Vagina (tissue), 2 donors: ENCODE results near the gene FRMD1. TPM values are rescaled to one million over a fixed set of nuclear protein-coding genes. Genes with fewer than 3 reads are reported as not detected.

Experiments used
- DNase-seq, 2 donors: peaks; one replicate each; pipeline ENCODE4 v3.0.0-alpha.2; 2017; ENCODE audit errors: extremely low spot score in 2 of 2
- H3K27ac ChIP-seq: fragments of 200-600 bp; sonication (generic); one replicate; pipeline ENCODE4 v1.5.1; 2019
- H3K27me3 ChIP-seq: fragments of 200-600 bp; sonication (generic); one replicate; pipeline ENCODE4 v1.5.1; 2019
- H3K36me3 ChIP-seq, 2 donors: fragments of 200-600 bp; sonication (generic); one replicate each; pipeline ENCODE4 v1.5.1; 2017 to 2019
- H3K4me1 ChIP-seq: fragments of 200-600 bp; sonication (generic); one replicate; pipeline ENCODE4 v1.5.1; 2019
- H3K4me3 ChIP-seq, 2 donors: fragments of 200-600 bp; sonication (generic); 1 replicate in 1 of 2; 2 replicates in 1 of 2; pipeline ENCODE4 v1.5.1; 2016 to 2019
- H3K9me3 ChIP-seq: fragments of 200-600 bp; sonication (generic); one replicate; pipeline ENCODE4 v1.5.1; 2019
- POLR2A ChIP-seq, 2 donors: fragments of 450-650 bp; IDR thresholded peaks; one replicate each; pipeline ENCODE4 v1.6.1; 2017; ENCODE audit warnings: antibody characterized with exemption in 2 of 2, mild to moderate bottlenecking in 2 of 2, moderate library complexity in 2 of 2
- POLR2AphosphoS5 ChIP-seq, 2 donors: sonication (generic); formaldehyde crosslinking; IDR thresholded peaks; one replicate each; pipeline ENCODE4 v1.9.0; 2017; ENCODE audit warnings: antibody characterized with exemption in 2 of 2, mild to moderate bottlenecking in 2 of 2, low read depth in 1 of 2; ENCODE audit not compliant: insufficient read depth in 1 of 2
- intact Hi-C: fragments of 100-400 bp; cut with DNase I; formaldehyde crosslinking; loops from one replicate; pipeline ENCODE4 v1.15.1; 2023
- total RNA-seq: library from RNA; depleted of rRNA; stranded (reverse); fragments of >200 nt; gene quantifications from one replicate; pipeline ENCODE4 v1.2.3, GENCODE V29; 2016
- TF ChIP-seq, protein P1 (sequence below), 3 experiments: fragments of 450-650 bp in 2 of 3; fragments of 200-600 bp in 1 of 3; sonication (generic) in 1 of 3; IDR thresholded peaks; one replicate each; pipeline ENCODE4 v1.5.1; 2017 to 2019; ENCODE audit warnings: antibody characterized with exemption in 3 of 3, mild to moderate bottlenecking in 2 of 3, moderate library complexity in 2 of 3

Gene FRMD1
- total RNA-seq, 1 donor from 2014 or later, result not detected

DNA sequence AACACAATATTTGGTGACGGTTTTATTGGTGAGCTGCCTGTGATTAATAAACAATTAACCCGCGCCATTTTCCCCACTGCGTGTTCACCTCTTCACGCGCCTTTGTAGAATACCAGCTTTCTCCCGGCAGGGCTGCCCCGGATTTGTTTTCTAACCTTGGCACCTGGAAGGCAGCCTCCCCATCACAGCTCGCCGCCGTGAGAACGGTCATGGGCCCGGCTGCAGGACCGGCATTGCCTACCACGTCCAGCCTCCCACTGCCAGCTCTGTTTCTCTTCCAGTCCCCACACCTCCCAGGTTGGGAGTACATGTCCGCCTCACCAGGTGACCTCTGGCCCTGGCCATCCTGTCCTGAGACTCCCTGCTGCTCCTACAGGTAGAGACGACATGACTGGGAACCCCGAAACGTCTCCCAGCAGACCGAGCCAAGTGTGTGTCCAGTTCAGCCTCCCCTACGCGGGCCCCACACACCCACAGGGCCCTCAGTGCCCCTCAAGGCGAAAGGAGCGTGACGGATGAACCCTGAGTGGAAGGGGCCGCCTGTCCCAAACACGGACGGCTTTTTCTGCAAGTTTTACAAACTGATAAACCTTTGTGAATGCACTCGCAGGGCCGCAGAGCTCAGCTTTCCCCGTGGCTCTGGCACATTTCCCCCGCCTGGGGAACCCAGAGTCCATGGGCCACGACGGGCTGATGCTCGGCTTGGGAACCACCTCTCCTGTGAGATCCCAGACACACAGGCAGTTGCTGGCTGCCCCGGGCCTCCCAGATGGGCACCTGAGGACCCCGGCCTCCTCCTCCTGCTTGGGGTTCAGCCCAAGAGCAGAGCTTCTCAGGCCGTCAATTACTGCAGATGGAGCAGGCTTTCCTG is 25.7 kb downstream of the FRMD1 start:
- H3K27me3 ChIP-seq, result no peaks in the 10 kb centered on the region
- no peak overlapping the region for H3K27ac ChIP-seq
- DNase-seq, result no peak
- H3K9me3 ChIP-seq, result no peaks in the 10 kb centered on the region
- peaks cover 7% of the 10 kb centered on the region for H3K4me1 ChIP-seq
- intact Hi-C loops, result no loop called here
- no peaks in the 10 kb centered on the region for H3K36me3 ChIP-seq
- TF ChIP-seq, protein P1, sequence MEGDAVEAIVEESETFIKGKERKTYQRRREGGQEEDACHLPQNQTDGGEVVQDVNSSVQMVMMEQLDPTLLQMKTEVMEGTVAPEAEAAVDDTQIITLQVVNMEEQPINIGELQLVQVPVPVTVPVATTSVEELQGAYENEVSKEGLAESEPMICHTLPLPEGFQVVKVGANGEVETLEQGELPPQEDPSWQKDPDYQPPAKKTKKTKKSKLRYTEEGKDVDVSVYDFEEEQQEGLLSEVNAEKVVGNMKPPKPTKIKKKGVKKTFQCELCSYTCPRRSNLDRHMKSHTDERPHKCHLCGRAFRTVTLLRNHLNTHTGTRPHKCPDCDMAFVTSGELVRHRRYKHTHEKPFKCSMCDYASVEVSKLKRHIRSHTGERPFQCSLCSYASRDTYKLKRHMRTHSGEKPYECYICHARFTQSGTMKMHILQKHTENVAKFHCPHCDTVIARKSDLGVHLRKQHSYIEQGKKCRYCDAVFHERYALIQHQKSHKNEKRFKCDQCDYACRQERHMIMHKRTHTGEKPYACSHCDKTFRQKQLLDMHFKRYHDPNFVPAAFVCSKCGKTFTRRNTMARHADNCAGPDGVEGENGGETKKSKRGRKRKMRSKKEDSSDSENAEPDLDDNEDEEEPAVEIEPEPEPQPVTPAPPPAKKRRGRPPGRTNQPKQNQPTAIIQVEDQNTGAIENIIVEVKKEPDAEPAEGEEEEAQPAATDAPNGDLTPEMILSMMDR (IDR thresholded peaks at IDR 0.05), result no peak
- no peak for TF ChIP-seq POLR2AphosphoS5 (IDR thresholded peaks at IDR 0.05; ENCODE audit: insufficient read depth in 1 of 2, low read depth in 1 of 2)
- TF ChIP-seq POLR2A (IDR thresholded peaks at IDR 0.05), result no peak
- H3K4me3 ChIP-seq, result no peak overlapping the region

DNA sequence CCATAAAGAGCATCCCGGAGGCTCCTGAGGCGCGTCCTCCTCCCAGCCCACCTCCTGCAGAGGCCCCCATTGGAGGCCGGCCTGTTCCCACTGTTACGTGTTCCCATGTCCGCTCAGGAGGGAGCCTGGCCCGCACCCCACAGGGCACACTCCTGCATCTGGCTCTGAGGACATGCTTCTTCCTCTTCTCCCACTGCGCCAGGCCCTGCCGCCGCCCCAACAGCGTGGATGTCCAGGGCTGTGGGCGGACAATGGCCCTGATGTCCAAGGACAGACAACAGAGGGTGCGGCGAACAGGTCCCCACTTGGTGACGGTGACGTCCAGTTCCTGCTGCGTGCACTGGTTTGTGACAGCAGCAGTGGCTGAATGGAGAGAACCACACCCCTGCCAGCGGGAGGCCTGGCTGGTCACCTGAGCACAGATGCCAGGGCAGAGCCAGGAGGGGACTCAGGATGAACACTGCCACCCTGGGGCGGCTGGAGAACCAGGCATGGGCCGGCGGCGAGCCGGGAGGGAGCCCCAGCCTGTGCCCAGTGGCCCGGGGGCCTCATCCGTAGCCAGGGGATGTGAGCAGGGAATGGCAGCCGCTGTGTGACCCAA is 26.6 kb downstream of the FRMD1 start:
- no peaks in the 10 kb centered on the region for H3K9me3 ChIP-seq
- no peak overlapping the region for H3K27ac ChIP-seq
- no peak for TF ChIP-seq POLR2AphosphoS5 (IDR thresholded peaks at IDR 0.05; ENCODE audit: insufficient read depth in 1 of 2, low read depth in 1 of 2)
- no peak for TF ChIP-seq POLR2A (IDR thresholded peaks at IDR 0.05)
- TF ChIP-seq, protein P1 (IDR thresholded peaks at IDR 0.05), result no peak
- no peaks in the 10 kb centered on the region for H3K36me3 ChIP-seq
- intact Hi-C loops, result no loop called here
- no peaks in the 10 kb centered on the region for H3K27me3 ChIP-seq
- H3K4me1 ChIP-seq, result peaks cover 7% of the 10 kb centered on the region
- H3K4me3 ChIP-seq, result no peak overlapping the region
- DNase-seq, result no peak

GRCh38 chr6:168051648-168052047 is 27.4 kb downstream of the FRMD1 start:
- Histone ChIP-seq H3K4me1 (peaks cover 7% of the 10 kb centered on the region), H3K27me3 (no peaks in the 10 kb centered on the region), H3K4me3 (no peak overlapping the region), H3K9me3 (no peaks in the 10 kb centered on the region), H3K27ac (no peak overlapping the region), H3K36me3 (no peaks in the 10 kb centered on the region)
- TF ChIP-seq POLR2A (IDR thresholded peaks at IDR 0.05) (no peak), POLR2AphosphoS5 (IDR thresholded peaks at IDR 0.05; ENCODE audit: insufficient read depth in 1 of 2, low read depth in 1 of 2) (no peak)
- TF ChIP-seq, protein P1 (IDR thresholded peaks at IDR 0.05), result no peak
- intact Hi-C loops, result no loop called here
- DNase-seq, result no peak

GRCh38 chr6:168050881-168051586 is 28.0 kb downstream of the FRMD1 start:
- TF ChIP-seq POLR2A (IDR thresholded peaks at IDR 0.05) (no peak), POLR2AphosphoS5 (IDR thresholded peaks at IDR 0.05; ENCODE audit: insufficient read depth in 1 of 2, low read depth in 1 of 2) (no peak)
- TF ChIP-seq, protein P1 (IDR thresholded peaks at IDR 0.05), result no peak
- Histone ChIP-seq H3K36me3 (no peaks in the 10 kb centered on the region), H3K27ac (no peak overlapping the region), H3K4me3 (no peak overlapping the region), H3K27me3 (no peaks in the 10 kb centered on the region), H3K4me1 (peaks cover 11% of the 10 kb centered on the region), H3K9me3 (no peaks in the 10 kb centered on the region)
- intact Hi-C loops, result no loop called here
- no peak for DNase-seq
